GM11168 (cell line): Measurements from ENCODE around the gene AOX1.
"Not testable (repeated sequence)": the region's sequence is repeated elsewhere in the genome, so short reads cannot be mapped to it uniquely, and the experiment has no call there.

ENCODE experiments used
- in situ Hi-C: fragments of 300-500 bp; cut with MboI; formaldehyde crosslinking; loops from one replicate; pipeline ENCODE4 v1.12.0; 2022; ENCODE audit warnings: low sequenced_read_pairs; ENCODE audit not compliant: unreplicated experiment

AOX1 gene

GRCh38 chr2:200693836-200694470 is 108.1 kb downstream of the AOX1 start:
- in situ Hi-C loops: no loop called here

DNA sequence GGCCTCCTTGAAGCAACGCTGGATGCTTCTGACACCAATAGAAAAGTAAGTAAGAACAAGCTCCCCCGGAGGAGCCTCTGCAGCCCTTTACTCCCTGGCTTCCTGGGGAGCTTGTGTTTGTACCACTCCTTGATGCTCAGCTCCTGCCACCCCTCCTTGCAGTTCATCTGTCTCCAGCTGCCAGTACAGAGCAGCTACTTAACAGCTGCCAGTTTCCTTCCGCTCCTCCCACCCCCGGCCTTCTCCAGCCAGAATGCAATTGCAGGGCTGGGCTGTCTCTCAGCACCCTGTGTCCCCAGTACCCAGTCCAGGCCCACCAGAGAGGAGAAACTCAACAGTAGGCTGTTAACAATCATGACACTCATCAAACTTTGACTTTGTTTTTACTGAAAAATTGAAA is 109.4 kb downstream of the AOX1 start:
- in situ Hi-C loops: no loop called here

DNA sequence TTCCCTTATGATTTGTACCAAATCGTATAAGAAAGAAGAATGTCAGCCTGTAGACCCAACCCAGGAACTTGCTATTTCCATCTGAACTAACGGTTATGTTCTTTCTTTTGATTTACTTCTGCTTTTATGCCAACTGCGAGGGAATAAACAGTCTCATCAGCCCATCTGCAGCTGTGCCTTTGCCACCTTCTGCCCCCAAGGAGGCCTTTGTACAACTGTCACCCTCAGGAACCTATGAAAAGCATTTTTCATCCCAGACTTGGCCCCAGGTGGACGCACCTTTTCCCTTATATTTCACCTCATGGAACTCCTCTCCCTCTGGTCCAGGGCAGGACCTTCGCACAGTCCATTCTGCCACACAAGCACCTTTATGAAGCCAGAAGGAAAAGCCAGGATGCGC is 109.8 kb downstream of the AOX1 start:
- in situ Hi-C loops: no loop called here

DNA sequence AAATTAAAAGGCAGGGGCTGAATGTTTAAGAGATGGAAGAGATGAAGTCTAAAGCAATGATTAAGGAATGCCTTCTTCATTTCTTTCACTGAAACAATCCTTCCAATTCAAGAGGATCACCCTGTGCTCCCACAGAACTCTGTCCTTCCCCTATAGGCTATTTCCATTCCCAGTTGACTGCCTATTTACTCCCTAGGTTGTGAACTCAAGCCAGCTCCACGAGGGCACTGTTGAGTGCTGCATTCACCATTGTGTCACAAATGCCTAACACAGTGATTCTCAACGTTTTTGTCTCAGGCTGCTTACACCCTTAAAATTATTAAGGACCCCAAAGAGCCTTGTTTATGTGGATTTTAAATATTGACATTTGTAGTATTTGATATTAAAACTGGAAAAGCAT is 112.4 kb downstream of the AOX1 start:
- in situ Hi-C loops: no loop called here

DNA sequence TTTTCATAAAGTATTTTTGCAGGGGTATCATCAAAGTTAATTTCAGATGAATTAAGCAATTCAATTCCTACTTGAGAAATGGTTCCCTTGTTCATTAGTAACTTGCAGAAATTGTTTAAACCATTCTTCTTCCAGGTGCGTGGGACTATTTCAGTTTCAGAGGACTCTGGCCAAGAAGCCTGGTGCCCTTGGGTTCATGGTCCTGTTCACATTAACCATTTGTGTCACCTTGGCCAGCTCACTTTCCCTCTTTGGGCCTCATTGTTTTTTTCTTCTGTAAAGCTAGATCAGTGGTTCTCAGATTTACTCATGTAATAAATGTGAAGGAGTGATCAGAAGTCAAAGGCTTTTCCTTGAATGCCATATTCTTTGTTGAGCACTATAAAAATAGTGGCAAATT is 113.5 kb downstream of the AOX1 start:
- in situ Hi-C loops: no loop called here

- in situ Hi-C loops: no loop called here
Observed at GRCh38 chr2:200700856-200701255, 115.0 kb downstream of the AOX1 start.

DNA sequence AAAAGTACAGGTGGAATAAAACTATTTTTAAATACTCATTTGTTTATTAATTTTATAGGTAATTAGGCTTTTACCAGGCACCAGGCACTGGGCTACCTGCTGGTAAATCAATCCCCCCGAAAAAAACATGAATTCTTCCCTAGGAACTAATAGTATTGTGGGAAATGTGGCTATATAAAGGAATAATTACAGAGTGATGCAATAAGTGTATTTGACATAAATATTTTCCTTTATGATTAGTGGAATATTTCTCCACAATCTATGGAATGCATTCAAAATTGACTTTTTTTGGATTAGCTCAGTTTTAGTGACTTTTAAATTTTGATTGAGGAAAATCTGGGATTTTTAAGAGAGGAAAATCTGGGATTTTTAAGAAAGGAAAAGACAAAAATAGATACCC is 116.2 kb downstream of the AOX1 start:
- in situ Hi-C loops: no loop called here

DNA sequence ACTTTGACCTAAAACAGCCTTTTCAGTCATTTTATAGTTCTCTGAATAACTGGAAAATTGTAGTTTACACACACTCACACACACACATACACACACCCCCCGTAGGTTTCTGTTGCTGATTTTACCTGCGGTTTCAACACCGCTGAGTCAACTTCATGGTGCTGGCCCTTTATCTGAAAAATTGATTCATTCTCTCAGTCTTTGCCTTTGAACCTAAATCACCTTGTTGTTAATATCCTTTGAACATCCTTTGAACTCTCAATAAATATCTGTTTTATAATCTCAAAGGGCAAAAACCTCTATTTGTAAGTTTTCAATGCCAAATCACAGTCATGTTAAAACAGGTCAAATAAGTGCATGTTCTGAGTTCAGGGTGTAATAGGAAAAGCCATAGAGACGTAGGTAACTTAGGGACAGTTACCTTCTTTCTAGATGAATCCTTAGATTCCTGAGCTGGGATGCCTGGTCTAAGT is 116.9 kb downstream of the AOX1 start:
- in situ Hi-C loops: no loop called here

GRCh38 chr2:200703127-200703925 is 117.5 kb downstream of the AOX1 start:
- in situ Hi-C loops: no loop called here

DNA sequence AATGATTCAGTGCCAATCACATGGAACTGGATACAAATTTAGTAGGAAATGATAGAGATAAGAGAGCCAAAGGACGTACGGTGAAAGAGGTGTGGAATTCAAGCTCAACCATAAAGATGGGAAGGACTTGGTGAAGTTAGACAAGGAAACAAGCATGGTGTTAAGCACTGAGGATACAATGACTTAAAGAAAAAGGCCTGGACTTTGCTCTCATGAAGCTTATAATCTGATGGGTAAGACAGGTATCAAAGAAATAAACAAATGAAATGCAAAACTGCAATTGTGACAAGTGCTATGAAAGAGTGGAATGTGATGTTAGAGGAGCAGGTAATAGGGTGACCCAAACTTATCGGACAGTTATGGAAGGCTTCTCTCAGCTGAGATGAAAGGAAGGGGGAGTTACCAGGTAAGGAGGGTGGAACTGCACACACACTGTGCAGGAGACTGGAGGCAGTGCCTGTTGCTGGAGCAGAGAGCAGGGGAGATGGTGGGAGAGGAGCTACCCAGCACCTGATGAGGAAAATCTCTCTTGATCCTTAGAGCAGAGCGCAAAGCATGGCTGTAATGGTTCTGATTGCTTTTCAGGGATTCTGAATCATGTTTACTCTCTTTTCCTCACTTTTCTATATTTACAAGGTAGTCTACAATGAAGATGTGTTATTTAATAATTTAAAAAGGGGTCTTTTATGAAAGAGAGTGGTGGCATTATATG is 118.3 kb downstream of the AOX1 start:
- in situ Hi-C loops: no loop called here

DNA sequence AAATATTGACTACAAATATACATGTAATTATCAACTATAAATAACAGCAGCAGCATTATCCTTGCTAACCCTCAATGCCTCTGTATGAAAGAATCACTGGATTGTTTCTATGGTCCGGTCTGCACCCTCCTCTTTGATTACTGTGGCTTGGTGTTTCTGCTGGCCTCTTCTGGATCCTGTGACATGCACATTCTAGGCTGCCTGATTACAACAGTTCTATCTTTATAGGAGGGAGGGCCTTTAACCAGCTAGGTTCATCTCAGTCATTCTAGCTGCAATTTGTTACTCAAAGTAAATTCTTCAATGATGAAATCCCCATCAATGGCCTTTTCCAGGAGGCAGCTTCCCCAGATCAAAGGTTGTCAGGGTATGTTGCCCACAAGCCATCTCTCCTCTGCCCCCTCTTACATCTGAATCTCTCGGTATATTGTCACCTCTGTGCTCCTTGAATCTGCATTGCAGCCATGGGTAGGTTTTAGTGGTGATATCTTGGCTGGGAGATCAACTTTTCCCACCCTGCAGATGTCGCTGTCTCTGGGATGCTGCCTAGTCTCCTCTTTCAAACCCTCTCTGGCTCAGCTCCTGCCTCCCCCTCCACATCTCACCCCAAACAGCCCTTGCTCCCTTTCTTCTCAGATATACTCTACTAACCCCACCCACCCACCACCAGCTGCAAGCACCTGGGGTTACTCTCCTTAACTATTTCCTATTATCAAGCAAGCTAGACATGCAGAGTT is 119.7 kb downstream of the AOX1 start:
- in situ Hi-C loops: no loop called here

DNA sequence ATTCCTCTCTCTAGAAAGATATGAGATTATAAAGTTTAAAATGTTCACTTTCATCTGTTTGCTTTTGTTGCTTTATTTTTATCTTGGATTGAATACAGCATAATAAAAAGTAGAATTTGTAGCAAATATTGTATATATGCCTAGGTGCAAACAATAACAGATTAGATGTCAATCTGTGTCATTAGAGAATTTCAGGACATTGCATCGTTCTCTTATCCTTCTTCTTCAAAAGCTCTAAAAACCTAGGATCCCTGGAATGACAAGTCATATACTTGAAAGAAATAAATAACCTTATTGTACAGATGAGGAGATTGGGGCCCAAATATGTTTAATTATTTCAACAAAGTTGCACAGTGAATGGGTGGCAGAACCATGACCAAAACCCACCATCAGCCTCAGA is 123.1 kb downstream of the AOX1 start:
- in situ Hi-C loops: no loop called here

GRCh38 chr2:200713003-200713703 is 127.3 kb downstream of the AOX1 start:
- in situ Hi-C loops: no loop called here

DNA sequence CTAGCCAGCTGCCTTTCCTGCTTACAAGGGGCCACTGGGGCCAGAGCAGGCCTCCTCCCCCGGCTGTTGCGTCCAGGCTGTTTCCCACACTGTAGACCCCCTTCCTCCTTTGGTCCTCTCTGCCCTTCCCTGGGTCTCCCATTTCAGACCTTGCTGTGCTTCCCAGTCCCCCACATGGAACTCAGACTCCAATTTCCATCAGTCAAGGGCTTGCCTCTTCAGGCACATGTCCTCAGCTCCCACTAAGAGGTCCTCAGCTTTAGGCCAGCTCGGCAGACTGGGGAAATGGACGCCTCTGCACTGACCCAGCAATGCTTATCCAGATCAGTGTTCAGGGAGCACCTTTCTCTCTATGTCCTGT is 127.9 kb downstream of the AOX1 start:
- in situ Hi-C loops: no loop called here

- in situ Hi-C loops: not testable (repeated sequence)
Observed at GRCh38 chr2:200715014-200715413, 129.2 kb downstream of the AOX1 start.

DNA sequence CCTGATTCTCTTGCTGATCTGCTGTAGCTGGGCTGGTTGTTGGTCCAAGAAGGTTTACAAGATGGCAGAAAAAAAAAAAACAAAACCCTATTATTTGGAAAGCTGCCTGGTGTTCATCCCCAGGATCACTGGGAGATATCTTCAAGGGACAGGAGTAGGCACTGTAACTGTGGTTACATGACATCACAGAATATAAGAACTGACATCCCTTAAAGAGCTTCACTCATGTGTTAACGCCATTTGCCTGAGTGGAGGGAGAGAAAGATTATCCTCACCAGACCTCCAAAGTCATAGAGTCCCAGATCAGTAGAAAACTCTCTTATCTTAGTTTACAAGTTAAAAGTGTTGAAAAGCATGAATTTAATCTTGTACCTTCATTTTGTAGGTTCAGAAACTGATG is 130.6 kb downstream of the AOX1 start:
- in situ Hi-C loops: no loop called here
